ENCODE results near the gene ST8SIA1.

- TF ChIP-seq EZH2phosphoT487 (IDR thresholded peaks at IDR 0.05; ENCODE audit: borderline replicate concordance, low read length) (no peak), CTCF (conservative IDR thresholded peaks at IDR 0.05; ENCODE audit: low read depth, low read length) (no peak)
Observed at GRCh38 chr12:22360774-22361173, 26.3 kb upstream of the ST8SIA1 start.

Measured in PC-3 (cell line).